Peyer's patch (tissue), 4 donors: ENCODE measurements around the gene ILDR2.

ENCODE experiments used
- POLR2A ChIP-seq, 2 donors: fragments of 450-650 bp; IDR thresholded peaks; one replicate each; pipeline ENCODE4 v1.5.1; 2017; ENCODE audit warnings: antibody characterized with exemption in 2 of 2, mild to moderate bottlenecking in 2 of 2, moderate library complexity in 2 of 2
- TF ChIP-seq, protein P1 (sequence below), 6 experiments: fragments of 450-650 bp in 4 of 6; fragments of 200-600 bp in 2 of 6; sonication (generic) in 1 of 6; IDR thresholded peaks; one replicate each; pipeline ENCODE4 v1.5.1; 2017 to 2019; ENCODE audit warnings: antibody characterized with exemption in 6 of 6, mild to moderate bottlenecking in 3 of 6, moderate library complexity in 1 of 6

GRCh38 chr1:166951050-166951449, 24.3 kb downstream of the ILDR2 start:
- no peak for TF ChIP-seq POLR2A (IDR thresholded peaks at IDR 0.05)
- TF ChIP-seq, protein P1, sequence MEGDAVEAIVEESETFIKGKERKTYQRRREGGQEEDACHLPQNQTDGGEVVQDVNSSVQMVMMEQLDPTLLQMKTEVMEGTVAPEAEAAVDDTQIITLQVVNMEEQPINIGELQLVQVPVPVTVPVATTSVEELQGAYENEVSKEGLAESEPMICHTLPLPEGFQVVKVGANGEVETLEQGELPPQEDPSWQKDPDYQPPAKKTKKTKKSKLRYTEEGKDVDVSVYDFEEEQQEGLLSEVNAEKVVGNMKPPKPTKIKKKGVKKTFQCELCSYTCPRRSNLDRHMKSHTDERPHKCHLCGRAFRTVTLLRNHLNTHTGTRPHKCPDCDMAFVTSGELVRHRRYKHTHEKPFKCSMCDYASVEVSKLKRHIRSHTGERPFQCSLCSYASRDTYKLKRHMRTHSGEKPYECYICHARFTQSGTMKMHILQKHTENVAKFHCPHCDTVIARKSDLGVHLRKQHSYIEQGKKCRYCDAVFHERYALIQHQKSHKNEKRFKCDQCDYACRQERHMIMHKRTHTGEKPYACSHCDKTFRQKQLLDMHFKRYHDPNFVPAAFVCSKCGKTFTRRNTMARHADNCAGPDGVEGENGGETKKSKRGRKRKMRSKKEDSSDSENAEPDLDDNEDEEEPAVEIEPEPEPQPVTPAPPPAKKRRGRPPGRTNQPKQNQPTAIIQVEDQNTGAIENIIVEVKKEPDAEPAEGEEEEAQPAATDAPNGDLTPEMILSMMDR (IDR thresholded peaks at IDR 0.05): no peak
